Measurements from ENCODE around the gene CDHR2. TPM values are rescaled to one million over a fixed set of nuclear protein-coding genes. Genes with fewer than 3 reads are reported as not detected.

CDHR2 gene, protein sequence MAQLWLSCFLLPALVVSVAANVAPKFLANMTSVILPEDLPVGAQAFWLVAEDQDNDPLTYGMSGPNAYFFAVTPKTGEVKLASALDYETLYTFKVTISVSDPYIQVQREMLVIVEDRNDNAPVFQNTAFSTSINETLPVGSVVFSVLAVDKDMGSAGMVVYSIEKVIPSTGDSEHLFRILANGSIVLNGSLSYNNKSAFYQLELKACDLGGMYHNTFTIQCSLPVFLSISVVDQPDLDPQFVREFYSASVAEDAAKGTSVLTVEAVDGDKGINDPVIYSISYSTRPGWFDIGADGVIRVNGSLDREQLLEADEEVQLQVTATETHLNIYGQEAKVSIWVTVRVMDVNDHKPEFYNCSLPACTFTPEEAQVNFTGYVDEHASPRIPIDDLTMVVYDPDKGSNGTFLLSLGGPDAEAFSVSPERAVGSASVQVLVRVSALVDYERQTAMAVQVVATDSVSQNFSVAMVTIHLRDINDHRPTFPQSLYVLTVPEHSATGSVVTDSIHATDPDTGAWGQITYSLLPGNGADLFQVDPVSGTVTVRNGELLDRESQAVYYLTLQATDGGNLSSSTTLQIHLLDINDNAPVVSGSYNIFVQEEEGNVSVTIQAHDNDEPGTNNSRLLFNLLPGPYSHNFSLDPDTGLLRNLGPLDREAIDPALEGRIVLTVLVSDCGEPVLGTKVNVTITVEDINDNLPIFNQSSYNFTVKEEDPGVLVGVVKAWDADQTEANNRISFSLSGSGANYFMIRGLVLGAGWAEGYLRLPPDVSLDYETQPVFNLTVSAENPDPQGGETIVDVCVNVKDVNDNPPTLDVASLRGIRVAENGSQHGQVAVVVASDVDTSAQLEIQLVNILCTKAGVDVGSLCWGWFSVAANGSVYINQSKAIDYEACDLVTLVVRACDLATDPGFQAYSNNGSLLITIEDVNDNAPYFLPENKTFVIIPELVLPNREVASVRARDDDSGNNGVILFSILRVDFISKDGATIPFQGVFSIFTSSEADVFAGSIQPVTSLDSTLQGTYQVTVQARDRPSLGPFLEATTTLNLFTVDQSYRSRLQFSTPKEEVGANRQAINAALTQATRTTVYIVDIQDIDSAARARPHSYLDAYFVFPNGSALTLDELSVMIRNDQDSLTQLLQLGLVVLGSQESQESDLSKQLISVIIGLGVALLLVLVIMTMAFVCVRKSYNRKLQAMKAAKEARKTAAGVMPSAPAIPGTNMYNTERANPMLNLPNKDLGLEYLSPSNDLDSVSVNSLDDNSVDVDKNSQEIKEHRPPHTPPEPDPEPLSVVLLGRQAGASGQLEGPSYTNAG (N-terminal part only)
- total RNA-seq (under 1 TPM in 2 of 10 donors, not detected in 8; 0.19 to 0.22 TPM), polyA plus RNA-seq (under 1 TPM in 1 of 2 donors, not detected in 1; 0.03 TPM)
- long read RNA-seq, donor 1, partial matches to known transcripts = 0 of 4 reads
- long read RNA-seq, donor 1, other reads (novel, unspliced or antisense) = 4 of 4 reads
- long read RNA-seq, donor 2, partial matches to known transcripts = 0 of 2 reads
- long read RNA-seq, donor 2, other reads (novel, unspliced or antisense) = 2 of 2 reads
- long read RNA-seq, donor 3, partial matches to known transcripts = 0 of 3 reads
- long read RNA-seq, donor 3, other reads (novel, unspliced or antisense) = 3 of 3 reads

- H3K36me3 ChIP-seq = no peaks in the 10 kb centered on the region
- intact Hi-C loops (cut with DNase I) = loop anchor here in 1 of 10 donors (10.0 kb wide), 1 partner anchor 134 kb away; the partner anchor contains the start of gene CLTB
- no peak for DNase-seq
- 71 to 81% methylated on average over 17 to 18 of the region's 18 CpGs for WGBS, 2 donors
- TF ChIP-seq CTCF (IDR thresholded peaks at IDR 0.05) = no peak
- H3K27ac ChIP-seq = peak within 1 kb of the TSS in 1 of 10 donors; percentile 42
- H3K27me3 ChIP-seq = peaks cover 0 to 22% (median 13%) of the 10 kb centered on the region in 7 donors
- no peak within 1 kb of the TSS for H3K4me3 ChIP-seq
- ATAC-seq = no peak
- H3K4me1 ChIP-seq = peaks cover 0 to 19% (median 6%) of the 10 kb centered on the region in 9 donors
- H3K9me3 ChIP-seq = no peaks in the 10 kb centered on the region
These were observed at the start of gene CDHR2 for GRCh38 chr5:176548967-176549444. Gene CDHR2 (plus strand): TSS chr5:176549342. CDS start chr5:176565353, 16,011 bp downstream.

- no peak for ATAC-seq
- Histone ChIP-seq H3K27ac (no peak overlapping the region), H3K4me3 (no peak overlapping the region), H3K27me3 (no peaks in the 10 kb centered on the region), H3K9me3 (no peaks in the 10 kb centered on the region), H3K4me1 (no peaks in the 10 kb centered on the region), H3K36me3 (peaks cover 7 to 100% (median 70%) of the 10 kb centered on the region in 9 donors)
- intact Hi-C loops (cut with DNase I) = no loop called here
- WGBS, 2 donors = 97 to 99% methylated on average over 3 of the region's 3 CpGs
- no peak for DNase-seq
- TF ChIP-seq CTCF (IDR thresholded peaks at IDR 0.05) = no peak
These were observed 48.6 kb upstream of the CDHR2 start for GRCh38 chr5:176500511-176500910.

- no peak overlapping the region for H3K4me3 ChIP-seq
- WGBS, 2 donors = 96 to 100% methylated on average over 1 of the region's 1 CpG
- H3K27me3 ChIP-seq = no peaks in the 10 kb centered on the region
- ATAC-seq = no peak
- no peaks in the 10 kb centered on the region for H3K4me1 ChIP-seq
- TF ChIP-seq CTCF (IDR thresholded peaks at IDR 0.05) = no peak
- intact Hi-C loops (cut with DNase I) = no loop called here
- no peak for DNase-seq
- H3K9me3 ChIP-seq = no peaks in the 10 kb centered on the region
- no peak overlapping the region for H3K27ac ChIP-seq
- H3K36me3 ChIP-seq = peaks cover 7 to 100% (median 63%) of the 10 kb centered on the region in 9 donors
These were observed 47.8 kb upstream of the CDHR2 start for GRCh38 chr5:176501333-176501732.
